Osteoblast (primary cell): ENCODE results near the gene INTS14. TPM values are rescaled to one million over a fixed set of nuclear protein-coding genes. Genes with fewer than 3 reads are reported as not detected.

Experiments used
- DNase-seq: peaks from one replicate; pipeline ENCODE4 v3.0.0; 2011; ENCODE audit warnings: low spot score, mixed read lengths; ENCODE audit not compliant: insufficient read length; ENCODE audit errors: missing footprints
- H2AFZ ChIP-seq: 2 replicates; pipeline ENCODE4 v1.6.0; 2011; ENCODE audit warnings: mild to moderate bottlenecking, low read length
- H3K27ac ChIP-seq: 2 replicates; pipeline ENCODE4 v1.5.1; 2011; ENCODE audit warnings: mild to moderate bottlenecking, low read depth, low read length, moderate library complexity
- H3K27me3 ChIP-seq: 2 replicates; pipeline ENCODE4 v1.6.0; 2012; ENCODE audit warnings: mild to moderate bottlenecking, control low read depth, inconsistent platforms, low read length, moderate library complexity; ENCODE audit not compliant: insufficient read depth
- H3K36me3 ChIP-seq: 2 replicates; pipeline ENCODE4 v1.5.1; 2011; ENCODE audit warnings: mild to moderate bottlenecking, low read length, control low read depth, moderate library complexity; ENCODE audit not compliant: insufficient read depth
- H3K4me1 ChIP-seq: 2 replicates; pipeline ENCODE4 v1.5.1; 2011; ENCODE audit warnings: mild to moderate bottlenecking, low read length, control low read depth, moderate library complexity; ENCODE audit not compliant: insufficient read depth
- H3K4me2 ChIP-seq: 2 replicates; pipeline ENCODE4 v1.6.0; 2011; ENCODE audit warnings: mild to moderate bottlenecking, low read length; ENCODE audit not compliant: insufficient read depth
- H3K4me3 ChIP-seq: fragments of 200-600 bp; sonication (generic); 3 replicates; pipeline ENCODE4 v1.5.1; 2012; ENCODE audit warnings: mild to moderate bottlenecking, low read length, inconsistent platforms; ENCODE audit not compliant: insufficient read depth
- H3K79me2 ChIP-seq: 2 replicates; pipeline ENCODE4 v1.6.0; 2012; ENCODE audit warnings: mild to moderate bottlenecking, low read length, control low read depth, inconsistent platforms; ENCODE audit not compliant: insufficient read depth
- H3K9me3 ChIP-seq: 2 replicates; pipeline ENCODE4 v1.5.1; 2011; ENCODE audit warnings: low read depth, low read length, control low read depth
- H4K20me1 ChIP-seq: 2 replicates; pipeline ENCODE4 v1.6.0; 2012; ENCODE audit warnings: mild to moderate bottlenecking, low read length, control low read depth; ENCODE audit not compliant: insufficient read depth
- CTCF ChIP-seq: IDR thresholded peaks from 2 replicates; pipeline ENCODE4 v1.5.1; 2011; ENCODE audit warnings: mild to moderate bottlenecking, low read depth, low read length, moderate library complexity; ENCODE audit errors: extremely low read depth
- total RNA-seq: library from RNA; depleted of rRNA; stranded (reverse); fragments of >200 nt; gene quantifications from 2 replicates; pipeline ENCODE4 v1.2.3, GENCODE V29; 2012

Gene INTS14
- total RNA-seq, 1 donor = 31.5 TPM

- Histone ChIP-seq H2AFZ (peak overlapping the region; percentile 99), H4K20me1 (no peaks in the 10 kb centered on the region), H3K4me1 (peaks cover 24% of the 10 kb centered on the region), H3K4me3 (peak overlapping the region; percentile 92), H3K27ac (peak overlapping the region; percentile 96), H3K36me3 (peaks cover 3% of the 10 kb centered on the region), H3K4me2 (peak overlapping the region; percentile 96), H3K27me3 (no peaks in the 10 kb centered on the region), H3K79me2 (peaks cover 41% of the 10 kb centered on the region), H3K9me3 (no peaks in the 10 kb centered on the region)
- TF ChIP-seq CTCF = no peak
- peak; percentile 42 for DNase-seq
Observed at GRCh38 chr15:65611888-65612615, 1.1 kb upstream of the INTS14 start.

- Histone ChIP-seq H3K36me3 (peaks cover 59% of the 10 kb centered on the region), H3K4me2 (no peak overlapping the region)
Observed at GRCh38 chr15:65603559-65603958, 7.4 kb downstream of the INTS14 start.

DNA sequence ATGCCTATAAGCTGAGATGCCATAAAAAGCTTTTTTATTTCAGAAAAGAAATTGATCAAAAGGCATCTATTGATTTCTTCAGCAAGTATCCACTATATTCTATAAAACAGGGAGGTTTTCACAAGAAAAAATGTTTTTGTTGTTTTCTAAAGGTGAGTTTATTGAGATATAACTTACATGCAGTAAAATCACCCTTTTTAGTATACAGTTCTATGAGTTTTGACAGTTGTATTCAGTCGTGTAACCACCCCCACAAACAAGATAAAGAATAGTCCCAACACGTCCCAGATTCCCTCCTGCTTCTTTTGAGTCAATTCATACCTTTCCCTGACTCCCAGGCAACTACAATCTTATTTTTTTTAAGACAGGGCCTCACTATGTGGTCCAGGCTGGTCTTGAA lies 7.8 kb downstream of the INTS14 start:
- Histone ChIP-seq H3K4me3 (no peak overlapping the region), H2AFZ (no peak overlapping the region), H3K27me3 (no peaks in the 10 kb centered on the region), H3K36me3 (peaks cover 63% of the 10 kb centered on the region), H3K9me3 (no peaks in the 10 kb centered on the region), H3K4me2 (no peak overlapping the region), H4K20me1 (no peaks in the 10 kb centered on the region), H3K4me1 (no peaks in the 10 kb centered on the region), H3K79me2 (peaks cover 26% of the 10 kb centered on the region), H3K27ac (no peak overlapping the region)
- no peak for TF ChIP-seq CTCF
- peak; percentile 10 for DNase-seq

More at GRCh38 chr15:65603559-65603958, 7.4 kb downstream of the INTS14 start:
- no peak for TF ChIP-seq CTCF
- Histone ChIP-seq H3K9me3 (no peaks in the 10 kb centered on the region), H2AFZ (no peak overlapping the region), H3K27me3 (no peaks in the 10 kb centered on the region), H3K27ac (no peak overlapping the region), H3K4me3 (no peak overlapping the region), H3K4me1 (peaks cover under 1% of the 10 kb centered on the region), H3K79me2 (peaks cover 30% of the 10 kb centered on the region), H4K20me1 (no peaks in the 10 kb centered on the region)
- no peak for DNase-seq

GRCh38 chr15:65599677-65600076 lies 11.3 kb downstream of the INTS14 start:
- H4K20me1 ChIP-seq = no peaks in the 10 kb centered on the region
- peaks cover 66% of the 10 kb centered on the region for H3K36me3 ChIP-seq
- DNase-seq = no peak
- H3K9me3 ChIP-seq = no peaks in the 10 kb centered on the region
- H3K27me3 ChIP-seq = no peaks in the 10 kb centered on the region
- H3K79me2 ChIP-seq = peaks cover under 1% of the 10 kb centered on the region
- TF ChIP-seq CTCF = no peak
- H3K4me2 ChIP-seq = no peak overlapping the region
- no peaks in the 10 kb centered on the region for H3K4me1 ChIP-seq
- no peak overlapping the region for H3K27ac ChIP-seq
- H2AFZ ChIP-seq = no peak overlapping the region
- H3K4me3 ChIP-seq = no peak overlapping the region
